Heart left ventricle (tissue), 16 donors: ENCODE results near the gene VTCN1. TPM values are rescaled to one million over a fixed set of nuclear protein-coding genes. Genes with fewer than 3 reads are reported as not detected.
A peak's percentile ranks its signal among the peaks of the same experiment; 100 is the strongest.

Experiments used
- ATAC-seq, 4 donors: fragments of 200-7000 bp; cut with Tn5 transposase; one replicate each; pipeline ENCODE4 v1.9.1; 2020 to 2022; ENCODE audit warnings: moderate library complexity in 4 of 4, mild to moderate bottlenecking in 3 of 4, moderate number of reproducible peaks in 1 of 4
- DNase-seq, 5 donors: peaks; one replicate each; pipeline ENCODE4 v3.0.0-alpha.2; 2020
- H3K27ac ChIP-seq, 12 donors: fragments of 200-600 bp; sonication (generic) in 4 of 12; one replicate each; pipeline versions ENCODE4 v1.5.0 to v1.8.0; 2016 to 2022; ENCODE audit warnings: mild to moderate bottlenecking in 2 of 12
- H3K27me3 ChIP-seq, 9 donors: fragments of 200-600 bp; sonication (generic) in 2 of 9; one replicate each; pipeline versions ENCODE4 v1.5.1 to v1.8.0; 2016 to 2022; ENCODE audit warnings: mild to moderate bottlenecking in 3 of 9
- H3K36me3 ChIP-seq, 9 donors: fragments of 200-600 bp; sonication (generic) in 2 of 9; one replicate each; pipeline versions ENCODE4 v1.5.0 to v1.8.0; 2018 to 2022; ENCODE audit warnings: mild to moderate bottlenecking in 2 of 9
- H3K4me1 ChIP-seq, 12 donors: fragments of 200-600 bp; sonication (generic) in 4 of 12; one replicate each; pipeline versions ENCODE4 v1.5.0 to v1.8.0; 2016 to 2022; ENCODE audit warnings: mild to moderate bottlenecking in 3 of 12
- H3K4me3 ChIP-seq, 12 donors: fragments of 200-600 bp; sonication (generic) in 4 of 12; one replicate each; pipeline versions ENCODE4 v1.5.0 to v1.8.0; 2017 to 2022; ENCODE audit warnings: mild to moderate bottlenecking in 9 of 12, moderate library complexity in 4 of 12
- H3K9me3 ChIP-seq, 12 donors: fragments of 200-600 bp; sonication (generic) in 4 of 12; one replicate each; pipeline versions ENCODE4 v1.5.0 to v1.8.0; 2016 to 2022; ENCODE audit warnings: mild to moderate bottlenecking in 1 of 12
- POLR2A ChIP-seq, 2 donors: fragments of 450-650 bp; IDR thresholded peaks; one replicate each; pipeline ENCODE4 v1.6.1; 2017; ENCODE audit warnings: antibody characterized with exemption in 2 of 2, mild to moderate bottlenecking in 2 of 2, moderate library complexity in 2 of 2
- WGBS, 4 donors: extraction: QIAGEN DNeasy Blood & Tissue Kit in 2 of 4; methylation state at CpG; one replicate each; pipeline versions ENCODE4 v1.1.5 to v1.1.7; 2013 to 2018; 5-methylcytosine and 5-hydroxymethylcytosine counted together
- intact Hi-C, 10 donors: fragments of 100-400 bp; cut with DNase I; formaldehyde crosslinking; loops; one replicate each; pipeline versions ENCODE4 v1.11.1 to v1.14.2; 2022
- polyA plus RNA-seq, 2 donors: library from polyadenylated mRNA; stranded (reverse); fragments of 200-250 nt; gene quantifications; one replicate each; pipeline ENCODE4 v1.2.3, GENCODE V29; 2013
- total RNA-seq, 9 donors: library from RNA; depleted of rRNA in 2 of 9; stranded (reverse); fragments of >200 nt in 2 of 9; fragmentation: NEBNext Ultra II Directional in 3 of 9; extraction: Animal tissue kit (Norgen Biotek cat#: 25700) in 3 of 9; gene quantifications; one replicate each; pipeline versions ENCODE4 v1.1.0 to v1.2.4, GENCODE V29; 2016 to 2023
- TF ChIP-seq, protein P1 (sequence below), 12 donors: fragments of 200-600 bp; sonication (generic) in 4 of 12; IDR thresholded peaks; one replicate each; pipeline versions ENCODE4 v1.5.0 to v1.8.0; 2018 to 2022; ENCODE audit warnings: antibody characterized with exemption in 12 of 12, mild to moderate bottlenecking in 5 of 12
- donor health status: ischemic (EF 13 %, LVEDD 7.1; RV severe dilation, severe dysfunction).
- donor health status: healthy with polysubstance abuse.
- donor health status: DM: no; HTN: yes; CAD: no.
- donor health status: DM: no; HTN: no; CAD: no.
- donor health status: ischemic (EF 25% LVEDD 6.9; RV normal size, moderate dysfunction).
- donor health status: ischemic (EF 25% LVEDD 5.7; RV mildly dilated, moderate dysfunction).
- donor health status: healthy.
- donor health status: DM: yes; HTN: yes; CAD: no.
- donor health status: ischemic (EF 35%, LVEDD 5.7; RV mildly dilated, moderate dysfunction).
- donor health status: nonischemic (EF 11% LVEDD 7.7; RV severe dilation, severe dysfunction).
- donor health status: DM: yes; HTN: yes; CAD: no.
- donor health status: PGD.
- donor health status: ischemic (EF 29% LVEDD 5.4; RV normal size, mild dysfunction).
- donor health status: nonischemic (EF 23%, LVEDD 6.1; RV moderate dilation, normal function).

Gene VTCN1
- total and polyA plus RNA-seq, 11 donors: 0.09 to 0.16 TPM; not detected in 9

GRCh38 chr1:117124661-117125060, 86.1 kb downstream of the VTCN1 start:
- TF ChIP-seq, protein P1, sequence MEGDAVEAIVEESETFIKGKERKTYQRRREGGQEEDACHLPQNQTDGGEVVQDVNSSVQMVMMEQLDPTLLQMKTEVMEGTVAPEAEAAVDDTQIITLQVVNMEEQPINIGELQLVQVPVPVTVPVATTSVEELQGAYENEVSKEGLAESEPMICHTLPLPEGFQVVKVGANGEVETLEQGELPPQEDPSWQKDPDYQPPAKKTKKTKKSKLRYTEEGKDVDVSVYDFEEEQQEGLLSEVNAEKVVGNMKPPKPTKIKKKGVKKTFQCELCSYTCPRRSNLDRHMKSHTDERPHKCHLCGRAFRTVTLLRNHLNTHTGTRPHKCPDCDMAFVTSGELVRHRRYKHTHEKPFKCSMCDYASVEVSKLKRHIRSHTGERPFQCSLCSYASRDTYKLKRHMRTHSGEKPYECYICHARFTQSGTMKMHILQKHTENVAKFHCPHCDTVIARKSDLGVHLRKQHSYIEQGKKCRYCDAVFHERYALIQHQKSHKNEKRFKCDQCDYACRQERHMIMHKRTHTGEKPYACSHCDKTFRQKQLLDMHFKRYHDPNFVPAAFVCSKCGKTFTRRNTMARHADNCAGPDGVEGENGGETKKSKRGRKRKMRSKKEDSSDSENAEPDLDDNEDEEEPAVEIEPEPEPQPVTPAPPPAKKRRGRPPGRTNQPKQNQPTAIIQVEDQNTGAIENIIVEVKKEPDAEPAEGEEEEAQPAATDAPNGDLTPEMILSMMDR (IDR thresholded peaks at IDR 0.05): no peak
- no peak for TF ChIP-seq POLR2A (IDR thresholded peaks at IDR 0.05)
- intact Hi-C loops: loop anchor here (5.0 to 10.0 kb wide), 9 partner anchors 32 to 243 kb away; partner anchors contain the start of gene MAN1A2 (in 4 of the 10)
- H3K4me1 ChIP-seq: peaks cover 3 to 39% (median 18%) of the 10 kb centered on the region in 12 donors
- WGBS, 4 donors: 72 to 82% (median 75%) methylated on average over 1 of the region's 1 CpG
- DNase-seq (no peak), ATAC-seq (no peak)
- no peaks in the 10 kb centered on the region for H3K27me3 ChIP-seq
- no peaks in the 10 kb centered on the region for H3K36me3 ChIP-seq
- H3K27ac ChIP-seq: no peak overlapping the region
- H3K4me3 ChIP-seq: no peak overlapping the region
- no peaks in the 10 kb centered on the region for H3K9me3 ChIP-seq

GRCh38 chr1:117123274-117123673, 87.5 kb downstream of the VTCN1 start:
- no peak overlapping the region for H3K27ac ChIP-seq
- ATAC-seq: no peak

GRCh38 chr1:117122330-117123025, 88.2 kb downstream of the VTCN1 start:
- ATAC-seq (peak in 2 of 4 donors; percentile 0 to 3), DNase-seq (no peak)
- Histone ChIP-seq H3K27ac (peak overlapping the region in 11 of 12 donors; percentile 90 to 99 (median 95)), H3K9me3 (no peaks in the 10 kb centered on the region), H3K4me3 (peak overlapping the region in 11 of 12 donors; percentile 69 to 88 (median 76)), H3K27me3 (no peaks in the 10 kb centered on the region), H3K4me1 (peaks cover 0 to 43% (median 18%) of the 10 kb centered on the region in 12 donors), H3K36me3 (peaks cover 0 to 7% (median 0%) of the 10 kb centered on the region in 9 donors)
- WGBS, 4 donors: 25 to 32% (median 27%) methylated on average over 27 to 32 of the region's 32 CpGs
- TF ChIP-seq, protein P1 (IDR thresholded peaks at IDR 0.05): peak in 1 of 12 donors; percentile 4
- TF ChIP-seq POLR2A (IDR thresholded peaks at IDR 0.05): no peak
- intact Hi-C loops: loop anchor here in 9 of 10 donors (2.0 to 10.0 kb wide), 9 partner anchors 48 to 245 kb away; partner anchors contain the start of gene MAN1A2 (in 4 of the 9)

More at GRCh38 chr1:117123274-117123673, 87.5 kb downstream of the VTCN1 start:
- no peaks in the 10 kb centered on the region for H3K9me3 ChIP-seq
- no peaks in the 10 kb centered on the region for H3K27me3 ChIP-seq
- H3K4me1 ChIP-seq: peaks cover 3 to 43% (median 18%) of the 10 kb centered on the region in 12 donors
- no peaks in the 10 kb centered on the region for H3K36me3 ChIP-seq
- no peak for TF ChIP-seq POLR2A (IDR thresholded peaks at IDR 0.05)
- TF ChIP-seq, protein P1 (IDR thresholded peaks at IDR 0.05): no peak
- WGBS, 4 donors: 91 to 95% (median 94%) methylated on average over 2 of the region's 2 CpGs
- intact Hi-C loops: loop anchor here in 9 of 10 donors (2.0 to 10.0 kb wide), 9 partner anchors 48 to 244 kb away; partner anchors contain the start of gene MAN1A2 (in 4 of the 9)
- DNase-seq: no peak
- H3K4me3 ChIP-seq: no peak overlapping the region
